ENCODE results near the gene SCART1. TPM values are rescaled to one million over a fixed set of nuclear protein-coding genes. Genes with fewer than 3 reads are reported as not detected.

The SCART1 gene
- total and polyA plus RNA-seq, 3 donors from 2014 or later, result 1.6 to 13.1 (median 11.6) TPM

- H3K4me3 ChIP-seq, result no peak overlapping the region
- no peaks in the 10 kb centered on the region for H3K27me3 ChIP-seq
- H3K9me3 ChIP-seq, result no peaks in the 10 kb centered on the region
- no peak overlapping the region for H3K27ac ChIP-seq
- WGBS, 2 donors, result 85 to 92% methylated on average over 7 of the region's 7 CpGs
- intact Hi-C loops (cut with DNase I; ENCODE audit: low total_unique reads), result no loop called here
- DNase-seq, result no peak
- TF ChIP-seq CTCF (IDR thresholded peaks at IDR 0.05) (no peak), POLR2A (IDR thresholded peaks at IDR 0.05) (no peak)
- no peaks in the 10 kb centered on the region for H3K4me1 ChIP-seq
- H3K36me3 ChIP-seq (ENCODE audit: low read depth, missing control alignments), result no peaks in the 10 kb centered on the region
Observed at GRCh38 chr10:133471300-133472109, 17.8 kb downstream of the SCART1 start.

- H3K27ac ChIP-seq, result no peak overlapping the region
- H3K9me3 ChIP-seq, result no peaks in the 10 kb centered on the region
- TF ChIP-seq CTCF (IDR thresholded peaks at IDR 0.05) (no peak), POLR2A (IDR thresholded peaks at IDR 0.05) (no peak)
- H3K36me3 ChIP-seq (ENCODE audit: low read depth, missing control alignments), result no peaks in the 10 kb centered on the region
- no peaks in the 10 kb centered on the region for H3K27me3 ChIP-seq
- WGBS, 2 donors, result 65% methylated on average over 4 of the region's 4 CpGs
- H3K4me1 ChIP-seq, result no peaks in the 10 kb centered on the region
- DNase-seq, result no peak
- intact Hi-C loops (cut with DNase I; ENCODE audit: low total_unique reads), result no loop called here
- no peak overlapping the region for H3K4me3 ChIP-seq
Observed at GRCh38 chr10:133473270-133473669, 19.5 kb downstream of the SCART1 start.

GRCh38 chr10:133474027-133474426, 20.3 kb downstream of the SCART1 start:
- no peaks in the 10 kb centered on the region for H3K36me3 ChIP-seq (ENCODE audit: low read depth, missing control alignments)
- WGBS, 2 donors, result 88 to 100% methylated on average over 1 to 2 of the region's 2 CpGs
- H3K27me3 ChIP-seq, result no peaks in the 10 kb centered on the region
- DNase-seq, result no peak
- no peak for TF ChIP-seq CTCF (IDR thresholded peaks at IDR 0.05)
- no peak for TF ChIP-seq POLR2A (IDR thresholded peaks at IDR 0.05)
- H3K27ac ChIP-seq, result no peak overlapping the region
- H3K4me3 ChIP-seq, result no peak overlapping the region
- no peaks in the 10 kb centered on the region for H3K9me3 ChIP-seq
- intact Hi-C loops (cut with DNase I; ENCODE audit: low total_unique reads), result no loop called here
- H3K4me1 ChIP-seq, result no peaks in the 10 kb centered on the region

- Histone ChIP-seq H3K36me3 (ENCODE audit: low read depth, missing control alignments) (no peaks in the 10 kb centered on the region), H3K4me3 (no peak overlapping the region), H3K4me1 (no peaks in the 10 kb centered on the region), H3K27ac (no peak overlapping the region), H3K27me3 (no peaks in the 10 kb centered on the region), H3K9me3 (no peaks in the 10 kb centered on the region)
- no peak for DNase-seq
- no peak for TF ChIP-seq CTCF (IDR thresholded peaks at IDR 0.05)
- no peak for TF ChIP-seq POLR2A (IDR thresholded peaks at IDR 0.05)
- intact Hi-C loops (cut with DNase I; ENCODE audit: low total_unique reads), result no loop called here
- WGBS, 2 donors, result 91 to 92% methylated on average over 12 of the region's 12 CpGs
Observed at GRCh38 chr10:133474665-133475424, 21.1 kb downstream of the SCART1 start.
